ENCODE measurements around the gene UBAC1.

UBAC1 gene

DNA sequence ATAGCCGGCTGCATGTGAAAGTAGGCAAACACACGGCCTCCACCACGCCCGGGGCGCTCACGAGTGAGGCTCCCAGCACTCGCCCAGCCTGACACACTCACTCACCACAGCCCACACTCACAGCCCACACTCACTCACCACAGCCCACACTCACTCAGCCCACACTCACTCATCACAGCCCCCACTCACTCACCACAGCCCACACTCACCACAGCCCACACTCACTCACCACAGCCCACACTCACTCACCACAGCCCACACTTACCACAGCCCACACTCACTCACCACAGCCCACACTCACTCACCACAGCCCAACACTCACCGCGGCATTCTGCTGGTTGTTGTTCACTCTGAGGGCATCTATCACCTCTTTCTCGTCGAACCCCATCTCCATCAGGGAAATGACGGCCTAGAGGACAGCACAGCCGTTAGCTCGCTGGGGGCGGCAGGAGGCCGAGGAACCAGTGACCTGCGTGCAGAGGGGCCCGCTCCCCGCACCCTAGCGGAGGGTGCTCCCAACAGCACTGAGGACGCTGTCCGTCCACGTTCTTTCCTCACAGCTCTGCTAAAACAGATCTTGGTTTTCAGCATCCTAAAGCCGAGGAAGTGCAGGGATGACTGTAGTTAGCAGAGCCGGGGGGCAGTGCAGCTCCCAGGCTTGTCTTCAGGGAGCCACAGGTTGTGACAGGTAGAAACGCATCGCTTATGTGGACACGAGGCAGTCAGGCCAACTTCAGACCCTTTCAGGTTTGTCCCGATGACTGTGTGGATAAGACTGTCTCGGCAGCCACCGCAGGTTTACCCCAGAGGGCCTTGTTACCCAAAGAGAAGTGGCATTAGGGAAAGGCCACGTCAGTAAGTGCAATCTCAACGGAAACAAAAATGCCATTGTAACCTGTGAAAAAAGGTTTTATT is 21.6 kb downstream of the UBAC1 start:
- no peak for DNase-seq (ENCODE audit: low spot score)

GRCh38 chr9:135937521-135938489 is 23.4 kb downstream of the UBAC1 start:
- DNase-seq (ENCODE audit: low spot score), result no peak

DNA sequence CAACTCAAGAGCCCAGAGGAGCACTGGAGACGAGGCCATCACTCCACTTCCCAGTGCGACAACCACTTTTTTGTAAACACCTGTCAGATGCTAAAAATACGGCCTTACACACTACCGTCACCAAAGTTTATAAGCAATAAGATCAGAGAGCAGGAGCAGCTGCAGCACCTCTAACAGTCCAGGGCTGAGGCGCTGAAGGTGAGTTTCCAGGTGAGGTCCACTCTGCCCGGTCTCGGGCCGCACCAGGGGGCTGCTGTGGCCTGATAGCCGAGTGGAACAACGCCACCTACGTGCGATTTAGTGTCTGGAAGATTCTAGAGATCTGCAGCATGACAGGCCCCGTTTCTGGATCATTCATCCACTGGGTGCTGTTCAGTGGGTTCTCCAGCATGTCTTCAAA is 28.1 kb downstream of the UBAC1 start:
- no peak for DNase-seq (ENCODE audit: low spot score)

GRCh38 chr9:135932656-135933055 is 28.5 kb downstream of the UBAC1 start:
- no peak for DNase-seq (ENCODE audit: low spot score)

GRCh38 chr9:135931349-135931820 is 29.8 kb downstream of the UBAC1 start:
- no peak for DNase-seq (ENCODE audit: low spot score)

GRCh38 chr9:135930446-135931345 is 30.5 kb downstream of the UBAC1 start:
- DNase-seq (ENCODE audit: low spot score), result no peak

DNA sequence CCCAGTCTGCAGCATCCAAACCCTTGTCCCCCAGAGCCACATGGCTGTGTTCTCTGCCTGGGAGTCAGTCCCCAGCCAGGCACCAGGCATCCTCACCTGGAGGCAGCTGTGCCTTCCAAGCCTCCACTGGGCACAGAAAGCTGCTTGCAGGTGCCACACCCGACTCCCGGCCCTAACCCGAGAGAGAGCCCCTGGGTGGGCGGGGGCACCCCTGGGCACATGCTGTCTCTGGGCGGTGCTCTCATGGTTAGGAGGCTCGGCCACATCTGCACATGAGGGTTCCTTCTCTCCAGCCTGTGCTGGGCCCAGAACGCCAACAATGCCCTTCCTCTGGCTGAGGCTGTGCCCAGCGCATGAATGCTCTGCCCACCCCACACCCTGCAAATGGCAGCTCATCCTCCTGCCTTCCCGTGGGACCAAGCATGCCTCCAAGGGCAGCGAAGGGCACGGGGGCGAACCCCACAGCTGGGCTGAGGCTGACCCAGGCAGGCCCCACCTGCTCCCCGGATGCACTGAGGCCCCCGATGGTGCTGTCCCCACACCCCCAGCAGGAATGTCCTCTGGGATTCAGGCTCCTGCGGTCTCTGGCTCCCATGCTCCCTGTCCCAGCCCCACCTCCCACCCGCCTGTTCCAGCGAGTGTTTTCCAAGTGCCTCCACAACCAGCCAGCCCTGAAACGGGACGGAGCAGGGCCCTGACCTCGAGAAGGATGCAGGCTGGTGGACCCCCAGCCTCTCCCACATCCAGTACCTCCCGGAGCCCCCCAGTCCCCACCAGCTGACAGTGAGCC is 31.3 kb downstream of the UBAC1 start:
- no peak for DNase-seq (ENCODE audit: low spot score)

- no peak for DNase-seq (ENCODE audit: low spot score)
Measured at GRCh38 chr9:135928731-135929655, 32.2 kb downstream of the UBAC1 start.

GRCh38 chr9:135928074-135928730 is 33.0 kb downstream of the UBAC1 start:
- no peak for DNase-seq (ENCODE audit: low spot score)

- DNase-seq (ENCODE audit: low spot score), result no peak
Measured at GRCh38 chr9:135927195-135928013, 33.8 kb downstream of the UBAC1 start.

DNA sequence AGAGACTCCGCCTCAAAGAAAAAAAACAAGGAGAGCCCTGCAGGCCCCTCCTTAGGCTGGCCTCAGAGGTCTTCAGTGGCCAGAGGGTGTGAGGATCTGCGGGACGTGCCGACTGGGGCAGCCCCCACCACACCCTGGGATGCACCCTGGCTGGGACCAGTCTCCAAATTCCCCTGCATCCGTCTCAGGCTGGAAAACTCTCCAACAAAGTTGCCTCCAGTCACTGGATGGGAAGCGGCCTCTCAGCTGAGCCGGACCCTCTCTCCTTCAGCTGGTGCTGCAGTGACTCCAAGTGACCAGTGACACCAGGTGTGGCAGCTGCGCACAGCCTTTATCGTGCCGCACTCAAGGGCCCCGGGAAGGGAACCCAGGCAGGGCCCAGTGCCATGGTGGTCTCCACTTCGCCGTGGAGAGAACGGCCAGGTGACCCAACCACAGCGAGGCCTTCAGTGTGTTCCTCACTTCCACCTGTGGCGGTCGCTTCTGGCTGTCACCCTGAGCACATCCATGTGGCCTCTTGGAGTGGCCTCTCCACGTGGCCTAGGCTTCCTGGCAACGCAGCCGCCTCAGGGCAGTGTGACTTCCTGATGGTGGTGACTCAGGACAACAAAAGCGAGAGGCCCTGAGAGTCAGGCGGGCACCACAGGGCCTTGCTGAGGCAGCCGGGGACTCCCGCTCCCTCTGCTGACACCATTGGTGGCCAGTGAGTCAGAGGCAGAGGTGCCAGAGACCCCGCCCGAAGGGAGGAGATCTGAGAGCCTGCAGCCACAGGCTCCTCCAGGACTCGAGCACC is 34.6 kb downstream of the UBAC1 start:
- DNase-seq (ENCODE audit: low spot score), result no peak

- DNase-seq (ENCODE audit: low spot score), result no peak
Measured at GRCh38 chr9:135925496-135926133, 35.6 kb downstream of the UBAC1 start.

- no peak for DNase-seq (ENCODE audit: low spot score)
Measured at GRCh38 chr9:135924628-135925338, 36.4 kb downstream of the UBAC1 start.

- DNase-seq (ENCODE audit: low spot score), result no peak
Measured at GRCh38 chr9:135923508-135923907, 37.7 kb downstream of the UBAC1 start.

GRCh38 chr9:135921749-135922310 is 39.3 kb downstream of the UBAC1 start:
- no peak for DNase-seq (ENCODE audit: low spot score)
